UCSD-AML1 (cell line): Measurements from ENCODE around the gene HBZ.
"Not testable (repeated sequence)": the region's sequence is repeated elsewhere in the genome, so short reads cannot be mapped to it uniquely, and the experiment has no call there.

Source experiments
- DNase-seq: peaks from one replicate; lab custom pipeline; 2025; ENCODE audit not compliant: unreplicated experiment; lab: John Stamatoyannopoulos, UW

The HBZ gene

GRCh38 chr16:152141-153128 is at the start of gene HBZ:
Gene HBZ, plus strand, starts transcription at chr16:152644. Its CDS starts 266 bp downstream, at chr16:152910.
- no peak for DNase-seq

GRCh38 chr16:104355-104754 is 48.1 kb upstream of the HBZ start:
- no peak for DNase-seq

GRCh38 chr16:104928-105327 is 47.5 kb upstream of the HBZ start:
- no peak for DNase-seq

GRCh38 chr16:105521-105920 is 46.9 kb upstream of the HBZ start:
- no peak for DNase-seq

DNA sequence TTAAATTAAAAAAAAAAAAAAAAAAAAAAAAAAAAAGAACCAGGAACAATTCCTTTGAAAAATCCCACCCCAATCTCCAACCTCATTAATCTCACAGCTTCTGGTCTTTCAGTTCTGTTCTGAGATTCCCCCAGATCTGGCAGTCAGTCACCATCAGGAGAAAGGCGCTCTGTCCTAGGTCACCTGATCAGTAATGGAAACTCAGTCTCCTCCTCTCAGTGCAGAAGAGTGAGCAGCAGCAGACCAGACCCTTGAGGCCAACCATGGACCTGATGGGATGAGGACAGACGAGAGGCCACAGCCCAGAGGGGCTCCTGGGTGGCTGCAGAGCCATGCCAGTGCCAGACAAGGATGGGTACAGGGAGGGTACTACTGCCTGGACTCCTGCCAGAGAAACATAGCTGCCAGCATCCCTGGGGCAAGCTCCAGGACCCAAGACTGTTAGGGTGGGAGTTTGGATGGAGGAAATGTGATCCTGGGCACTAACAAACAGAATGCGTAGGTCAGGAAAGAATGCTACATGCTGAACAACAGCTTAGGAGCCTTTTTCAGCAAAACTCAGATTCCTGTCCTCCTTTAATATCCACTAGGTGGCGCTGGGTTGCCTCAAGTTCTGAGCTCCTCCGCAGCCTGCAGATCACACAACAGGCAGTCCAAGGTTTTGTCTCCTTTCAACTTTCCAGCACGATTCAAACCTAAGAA is 45.7 kb upstream of the HBZ start:
- no peak for DNase-seq

DNA sequence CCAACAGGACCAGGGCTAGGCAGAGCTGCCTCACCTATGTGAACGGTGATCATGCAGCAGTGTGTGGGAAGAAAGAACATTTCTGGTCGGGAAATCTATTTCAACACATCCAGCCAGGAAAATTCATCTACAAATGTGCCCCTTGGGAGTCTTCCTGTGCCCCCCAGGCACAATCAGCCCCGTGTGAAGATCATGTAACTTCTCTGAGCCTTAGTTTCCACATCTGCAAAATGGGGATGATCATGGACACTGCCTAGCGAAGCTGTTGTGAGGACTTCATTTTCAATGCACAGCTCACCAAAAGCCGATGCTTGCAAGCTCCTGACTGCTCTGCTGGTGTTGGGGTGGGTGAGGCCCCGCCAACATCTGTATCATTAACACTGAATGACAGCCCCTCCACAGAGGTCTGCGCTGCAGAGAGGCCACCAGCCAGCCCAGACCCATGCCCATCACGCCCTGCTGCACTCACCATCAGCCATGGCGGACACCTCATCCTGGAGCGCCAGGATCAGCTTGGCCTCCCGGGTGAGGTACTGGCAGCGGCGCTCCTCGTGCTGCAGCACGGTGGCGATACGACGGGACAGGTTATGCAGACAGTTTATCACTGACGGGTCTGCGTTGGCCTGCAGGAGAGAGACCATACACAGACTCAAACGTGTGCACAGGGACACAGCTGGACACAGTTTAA is 40.1 kb upstream of the HBZ start:
- DNase-seq: no peak

DNA sequence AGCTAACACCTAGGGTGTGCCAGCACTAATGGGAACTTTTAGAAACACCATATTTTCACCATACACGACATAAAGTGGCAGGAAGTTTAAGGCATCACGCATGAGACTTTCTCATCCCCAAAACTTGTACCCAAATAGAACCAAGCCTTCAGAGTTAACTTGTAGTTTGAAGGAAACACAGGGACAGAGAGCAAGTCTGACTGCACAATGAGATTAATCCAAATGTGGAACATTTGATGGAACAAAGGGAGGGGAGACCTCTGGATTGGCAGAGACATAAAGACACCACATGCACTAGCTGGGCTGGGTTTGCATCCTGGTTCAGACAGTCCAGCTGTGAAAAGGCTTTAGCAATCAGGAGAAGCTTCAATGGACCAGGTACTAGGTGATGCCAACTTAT is 38.1 kb upstream of the HBZ start:
- DNase-seq: no peak

GRCh38 chr16:116015-116414 is 36.4 kb upstream of the HBZ start:
- DNase-seq: no peak

GRCh38 chr16:117379-118365 is 34.8 kb upstream of the HBZ start:
- DNase-seq: peak; percentile 61

GRCh38 chr16:118857-119256 is 33.6 kb upstream of the HBZ start:
- no peak for DNase-seq

DNA sequence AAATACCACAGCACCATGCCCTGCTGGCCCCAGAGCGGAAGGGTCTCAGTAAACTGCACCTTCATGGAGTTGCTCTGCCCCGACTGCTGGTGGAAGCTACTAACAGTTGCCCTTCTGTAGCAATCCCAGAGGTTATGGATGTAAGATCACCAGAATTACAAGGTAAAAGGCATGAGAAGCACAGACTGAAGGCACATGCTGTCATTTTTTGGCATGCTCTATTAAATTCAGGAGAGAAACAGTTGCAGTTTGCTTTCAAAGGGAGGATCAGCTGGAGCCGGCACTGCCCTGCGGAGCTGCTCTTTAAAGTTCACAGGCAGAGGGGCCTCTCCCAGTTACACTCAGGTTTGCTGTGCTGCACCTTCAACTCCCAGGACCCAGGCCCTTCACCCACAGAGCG is 33.1 kb upstream of the HBZ start:
- DNase-seq: no peak

DNA sequence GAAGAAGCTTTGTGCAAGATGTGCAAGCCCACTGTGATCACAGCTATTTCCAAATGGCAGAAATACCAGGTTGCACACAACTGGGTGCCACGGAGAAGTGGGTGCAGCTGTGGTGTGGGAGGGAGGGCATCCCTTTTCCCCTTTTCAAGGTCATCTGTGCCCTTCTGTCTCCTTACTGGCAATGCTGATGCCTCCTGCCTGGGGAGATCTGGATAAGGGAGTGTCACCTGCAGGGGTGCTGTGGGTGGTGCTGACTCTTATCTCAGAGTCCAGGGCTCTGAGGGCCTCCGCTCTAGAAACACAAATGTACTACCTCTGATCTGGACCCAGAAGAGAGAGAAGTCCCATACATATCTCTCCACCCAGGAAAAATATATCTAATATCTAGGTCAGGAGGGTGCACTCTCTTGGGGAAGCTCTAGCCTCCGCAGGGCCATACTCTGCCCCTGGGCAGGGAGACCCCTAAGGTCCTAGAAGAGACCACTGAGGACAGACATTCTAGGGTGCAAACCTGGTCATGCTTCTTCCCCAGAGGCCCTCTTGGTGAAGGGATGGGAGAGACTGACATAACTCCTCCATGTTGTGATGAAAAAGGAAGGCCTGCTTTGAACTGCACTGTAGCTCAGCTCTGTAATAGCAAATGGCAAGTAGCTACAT is 32.5 kb upstream of the HBZ start:
- DNase-seq: no peak

- no peak for DNase-seq
Observed at GRCh38 chr16:120756-121155, 31.7 kb upstream of the HBZ start.

GRCh38 chr16:122361-122760 is 30.1 kb upstream of the HBZ start:
- DNase-seq: no peak

GRCh38 chr16:123558-124350 is 28.7 kb upstream of the HBZ start:
- not testable (repeated sequence) for DNase-seq

DNA sequence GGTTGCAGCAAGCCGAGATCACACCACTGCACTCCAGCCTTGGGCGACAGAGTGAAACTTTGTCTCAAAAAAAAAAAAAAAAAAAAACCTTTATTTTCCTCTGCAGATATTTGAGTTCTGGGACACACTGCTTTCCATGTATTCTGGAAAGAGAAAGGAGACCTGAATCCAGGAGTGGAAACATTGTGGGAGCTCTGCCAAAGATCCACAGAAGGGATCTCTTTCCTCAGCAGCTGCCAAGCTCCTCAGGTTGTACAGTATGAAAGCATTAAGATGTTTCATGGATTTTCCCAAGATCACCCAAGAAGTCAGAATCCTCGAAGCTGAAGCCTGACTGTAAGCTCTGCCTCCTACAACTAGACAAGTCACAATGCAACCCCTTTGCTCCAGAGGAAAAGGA is 27.4 kb upstream of the HBZ start:
- no peak for DNase-seq

DNA sequence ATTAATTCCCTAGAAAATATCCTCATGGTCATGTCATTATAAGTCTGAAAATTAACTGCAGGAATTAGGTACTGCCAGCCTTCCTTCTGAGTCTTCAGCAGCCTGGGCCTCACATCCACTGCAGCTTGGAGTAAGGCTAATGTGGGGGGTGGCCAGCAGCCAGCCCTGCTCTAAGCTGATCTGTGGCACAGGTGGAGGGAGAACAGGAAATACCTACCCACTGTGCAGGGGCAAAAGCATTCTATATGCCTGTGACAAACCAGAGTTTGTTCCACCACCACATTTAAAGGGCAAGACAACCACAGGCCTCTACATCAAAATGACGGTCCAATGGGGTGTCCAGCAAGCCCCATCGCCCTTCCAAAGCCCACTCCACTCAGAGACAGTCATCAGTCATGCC is 23.4 kb upstream of the HBZ start:
- no peak for DNase-seq

DNA sequence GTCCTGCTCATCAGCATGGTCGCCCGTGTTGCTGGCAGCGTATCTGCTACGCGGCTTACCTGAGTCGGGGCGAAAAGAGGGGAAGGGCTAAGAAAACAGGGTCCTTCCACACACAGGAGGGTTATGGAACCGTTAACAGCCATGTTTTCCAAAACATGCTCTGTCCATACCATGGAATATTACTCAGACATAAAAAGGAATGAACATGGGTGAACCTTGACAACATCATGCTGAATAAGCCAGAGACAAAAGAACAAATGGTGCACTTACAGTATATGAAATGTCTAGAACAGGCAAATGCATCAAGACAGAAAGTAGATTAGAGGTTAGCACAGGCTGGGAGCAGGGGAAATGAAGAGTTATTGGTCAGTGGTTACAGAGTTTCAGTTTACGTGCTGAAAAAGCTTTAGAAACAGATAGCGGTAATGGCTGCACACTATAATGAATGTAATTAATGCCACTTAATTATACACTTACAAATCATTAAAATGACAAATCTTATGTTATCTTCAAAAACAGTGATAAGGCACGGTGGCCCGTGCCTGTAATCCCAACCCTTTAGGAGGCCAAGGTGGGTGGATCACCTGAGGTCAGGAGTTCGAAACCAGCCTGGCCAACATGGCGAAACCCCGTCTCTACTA is 21.8 kb upstream of the HBZ start:
- DNase-seq: no peak

GRCh38 chr16:132120-132519 is 20.3 kb upstream of the HBZ start:
- no peak for DNase-seq
